SK-N-SH (cell line): ENCODE data around the gene NADSYN1.

Experiments
- RAD21 ChIP-seq: IDR thresholded peaks from 2 replicates; pipeline ENCODE4 v1.6.1; 2012; ENCODE audit warnings: mild to moderate bottlenecking, low read length
- TF ChIP-seq, protein P1 (sequence below): fragments of 200-600 bp; sonication (generic); IDR thresholded peaks from 2 replicates; pipeline ENCODE4 v1.6.1; 2017; ENCODE audit warnings: antibody characterized with exemption, mild to moderate bottlenecking, moderate library complexity
- TF ChIP-seq, protein P2 (sequence below): IDR thresholded peaks from 2 replicates; pipeline ENCODE4; 2012

DNA sequence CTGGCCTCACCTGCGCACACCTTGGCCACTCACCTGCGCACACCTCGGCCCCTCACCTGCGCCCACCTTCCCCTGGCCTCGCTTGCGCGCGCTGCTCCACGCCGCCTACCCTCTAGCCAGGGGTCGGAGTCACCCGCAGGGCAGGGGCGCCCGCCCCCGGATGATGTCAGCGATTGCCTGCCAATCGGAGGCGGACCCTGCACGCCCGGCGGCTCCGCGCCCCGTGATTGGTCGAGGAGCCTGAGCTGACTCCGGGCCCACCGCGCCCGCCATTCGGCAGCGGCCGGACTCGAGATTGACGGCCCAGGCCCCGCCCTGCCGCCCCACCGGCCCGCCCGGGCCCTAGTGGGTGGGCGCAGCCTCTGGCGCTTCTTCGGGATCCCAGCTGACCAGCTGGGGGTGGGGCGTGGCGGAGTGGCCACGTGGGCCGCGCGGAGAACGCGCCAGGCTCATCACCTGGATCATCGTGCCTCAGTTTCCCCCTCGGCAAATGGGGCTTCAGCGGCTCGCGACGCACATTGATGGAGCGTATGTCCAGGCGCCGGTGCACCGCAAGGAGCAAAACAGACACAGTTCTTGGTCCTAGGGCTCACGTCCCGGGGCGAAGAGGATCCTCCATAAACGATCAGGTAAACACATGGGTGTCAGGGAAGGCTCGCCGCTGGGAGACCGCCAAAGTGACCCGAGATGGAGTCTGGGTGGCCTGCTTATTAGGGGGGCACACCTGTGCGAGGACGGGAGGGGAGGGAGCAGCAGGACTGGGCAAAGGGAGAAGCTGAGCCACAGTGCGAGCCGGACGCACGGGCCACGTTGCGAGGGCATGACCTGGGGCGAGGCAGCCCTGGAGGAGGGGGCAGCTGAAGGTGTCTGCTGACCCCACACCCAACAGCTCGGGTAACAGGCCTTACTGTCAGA is 4.5 kb upstream of the NADSYN1 start, which contains the start of gene DHCR7:
- TF ChIP-seq, protein P1, sequence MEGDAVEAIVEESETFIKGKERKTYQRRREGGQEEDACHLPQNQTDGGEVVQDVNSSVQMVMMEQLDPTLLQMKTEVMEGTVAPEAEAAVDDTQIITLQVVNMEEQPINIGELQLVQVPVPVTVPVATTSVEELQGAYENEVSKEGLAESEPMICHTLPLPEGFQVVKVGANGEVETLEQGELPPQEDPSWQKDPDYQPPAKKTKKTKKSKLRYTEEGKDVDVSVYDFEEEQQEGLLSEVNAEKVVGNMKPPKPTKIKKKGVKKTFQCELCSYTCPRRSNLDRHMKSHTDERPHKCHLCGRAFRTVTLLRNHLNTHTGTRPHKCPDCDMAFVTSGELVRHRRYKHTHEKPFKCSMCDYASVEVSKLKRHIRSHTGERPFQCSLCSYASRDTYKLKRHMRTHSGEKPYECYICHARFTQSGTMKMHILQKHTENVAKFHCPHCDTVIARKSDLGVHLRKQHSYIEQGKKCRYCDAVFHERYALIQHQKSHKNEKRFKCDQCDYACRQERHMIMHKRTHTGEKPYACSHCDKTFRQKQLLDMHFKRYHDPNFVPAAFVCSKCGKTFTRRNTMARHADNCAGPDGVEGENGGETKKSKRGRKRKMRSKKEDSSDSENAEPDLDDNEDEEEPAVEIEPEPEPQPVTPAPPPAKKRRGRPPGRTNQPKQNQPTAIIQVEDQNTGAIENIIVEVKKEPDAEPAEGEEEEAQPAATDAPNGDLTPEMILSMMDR, result no peak
- no peak for TF ChIP-seq RAD21
- TF ChIP-seq, protein P2, sequence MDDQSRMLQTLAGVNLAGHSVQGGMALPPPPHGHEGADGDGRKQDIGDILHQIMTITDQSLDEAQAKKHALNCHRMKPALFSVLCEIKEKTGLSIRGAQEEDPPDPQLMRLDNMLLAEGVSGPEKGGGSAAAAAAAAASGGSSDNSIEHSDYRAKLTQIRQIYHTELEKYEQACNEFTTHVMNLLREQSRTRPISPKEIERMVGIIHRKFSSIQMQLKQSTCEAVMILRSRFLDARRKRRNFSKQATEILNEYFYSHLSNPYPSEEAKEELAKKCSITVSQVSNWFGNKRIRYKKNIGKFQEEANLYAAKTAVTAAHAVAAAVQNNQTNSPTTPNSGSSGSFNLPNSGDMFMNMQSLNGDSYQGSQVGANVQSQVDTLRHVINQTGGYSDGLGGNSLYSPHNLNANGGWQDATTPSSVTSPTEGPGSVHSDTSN, result peak; percentile 98
